Measurements from ENCODE around the gene PGAP6. TPM values are rescaled to one million over a fixed set of nuclear protein-coding genes. Genes with fewer than 3 reads are reported as not detected.

Gene PGAP6
- total and polyA plus RNA-seq, 2 of the 13 experiments (the other 11 are each of a cell fraction or from before 2014, with no cell fraction given) = 52.7 to 136 TPM

DNA sequence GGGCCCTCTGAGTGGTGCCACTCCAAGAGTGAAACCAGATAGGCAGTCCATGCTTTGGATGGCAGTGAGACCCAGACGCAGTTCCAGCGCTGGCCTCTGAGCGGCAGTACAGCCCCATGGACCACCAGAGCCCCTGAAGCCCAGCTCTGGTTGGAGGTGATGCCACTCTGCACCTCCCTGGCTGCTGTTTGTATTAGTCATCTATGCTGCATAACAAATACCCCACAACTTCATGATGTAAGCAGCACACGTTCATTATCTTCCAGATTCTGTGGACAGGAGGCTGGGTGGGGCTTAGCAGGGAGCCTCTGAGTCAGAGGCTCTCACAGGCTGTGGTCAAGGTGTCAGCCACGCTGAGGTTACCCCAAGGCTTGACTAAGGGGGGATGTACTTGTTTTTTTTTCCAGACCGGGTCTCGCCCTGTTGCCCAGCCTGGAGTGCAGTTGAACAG lies 10.1 kb upstream of the PGAP6 start (continued):
- TF ChIP-seq, protein P1, sequence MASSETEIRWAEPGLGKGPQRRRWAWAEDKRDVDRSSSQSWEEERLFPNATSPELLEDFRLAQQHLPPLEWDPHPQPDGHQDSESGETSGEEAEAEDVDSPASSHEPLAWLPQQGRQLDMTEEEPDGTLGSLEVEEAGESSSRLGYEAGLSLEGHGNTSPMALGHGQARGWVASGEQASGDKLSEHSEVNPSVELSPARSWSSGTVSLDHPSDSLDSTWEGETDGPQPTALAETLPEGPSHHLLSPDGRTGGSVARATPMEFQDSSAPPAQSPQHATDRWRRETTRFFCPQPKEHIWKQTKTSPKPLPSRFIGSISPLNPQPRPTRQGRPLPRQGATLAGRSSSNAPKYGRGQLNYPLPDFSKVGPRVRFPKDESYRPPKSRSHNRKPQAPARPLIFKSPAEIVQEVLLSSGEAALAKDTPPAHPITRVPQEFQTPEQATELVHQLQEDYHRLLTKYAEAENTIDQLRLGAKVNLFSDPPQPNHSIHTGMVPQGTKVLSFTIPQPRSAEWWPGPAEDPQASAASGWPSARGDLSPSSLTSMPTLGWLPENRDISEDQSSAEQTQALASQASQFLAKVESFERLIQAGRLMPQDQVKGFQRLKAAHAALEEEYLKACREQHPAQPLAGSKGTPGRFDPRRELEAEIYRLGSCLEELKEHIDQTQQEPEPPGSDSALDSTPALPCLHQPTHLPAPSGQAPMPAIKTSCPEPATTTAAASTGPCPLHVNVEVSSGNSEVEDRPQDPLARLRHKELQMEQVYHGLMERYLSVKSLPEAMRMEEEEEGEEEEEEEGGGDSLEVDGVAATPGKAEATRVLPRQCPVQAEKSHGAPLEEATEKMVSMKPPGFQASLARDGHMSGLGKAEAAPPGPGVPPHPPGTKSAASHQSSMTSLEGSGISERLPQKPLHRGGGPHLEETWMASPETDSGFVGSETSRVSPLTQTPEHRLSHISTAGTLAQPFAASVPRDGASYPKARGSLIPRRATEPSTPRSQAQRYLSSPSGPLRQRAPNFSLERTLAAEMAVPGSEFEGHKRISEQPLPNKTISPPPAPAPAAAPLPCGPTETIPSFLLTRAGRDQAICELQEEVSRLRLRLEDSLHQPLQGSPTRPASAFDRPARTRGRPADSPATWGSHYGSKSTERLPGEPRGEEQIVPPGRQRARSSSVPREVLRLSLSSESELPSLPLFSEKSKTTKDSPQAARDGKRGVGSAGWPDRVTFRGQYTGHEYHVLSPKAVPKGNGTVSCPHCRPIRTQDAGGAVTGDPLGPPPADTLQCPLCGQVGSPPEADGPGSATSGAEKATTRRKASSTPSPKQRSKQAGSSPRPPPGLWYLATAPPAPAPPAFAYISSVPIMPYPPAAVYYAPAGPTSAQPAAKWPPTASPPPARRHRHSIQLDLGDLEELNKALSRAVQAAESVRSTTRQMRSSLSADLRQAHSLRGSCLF (CRISPR knock-in tag; IDR thresholded peaks at IDR 0.05; ENCODE audit: borderline replicate concordance) = no peak
- TF ChIP-seq SALL1 (CRISPR knock-in tag; IDR thresholded peaks at IDR 0.05) (peak; percentile 39; the same call in 1 of the 2 replicates), ZSCAN31 (CRISPR knock-in tag; IDR thresholded peaks at IDR 0.05; ENCODE audit: low read depth) (no peak), STAG1 (CRISPR knock-in tag; IDR thresholded peaks at IDR 0.05) (peak; percentile 98), CBX1 (IDR thresholded peaks at IDR 0.05; ENCODE audit: low read depth) (peak; percentile 43), PATZ1 (CRISPR knock-in tag; IDR thresholded peaks at IDR 0.05) (0 out of 2 replicates have a peak, but pooled peaks have one; percentile 18), ZMYM2 (CRISPR knock-in tag; IDR thresholded peaks at IDR 0.05) (peak; percentile 91), GABPB1 (CRISPR knock-in tag; IDR thresholded peaks at IDR 0.05) (no peak), HNRNPL (IDR thresholded peaks at IDR 0.05; ENCODE audit: low read depth, low read length) (0 out of 2 replicates have a peak, but pooled peaks have one; percentile 32), MXI1 (IDR thresholded peaks at IDR 0.05; ENCODE audit: borderline replicate concordance, low read depth, low read length) (0 out of 3 replicates have a peak, but pooled peaks have one; percentile 40), BRCA1 (CRISPR knock-in tag; IDR thresholded peaks at IDR 0.05) (no peak), HMGXB4 (CRISPR knock-in tag; IDR thresholded peaks at IDR 0.05; ENCODE audit: borderline replicate concordance in 1 of 2, low read depth in 1 of 2) (peak; percentile 38 to 39; a peak in 1 of 4 replicates), CBX5 (CRISPR knock-in tag; IDR thresholded peaks at IDR 0.05; ENCODE audit: borderline replicate concordance) (peak; percentile 84; the same call in 1 of the 2 replicates)
- TF ChIP-seq, protein P2, sequence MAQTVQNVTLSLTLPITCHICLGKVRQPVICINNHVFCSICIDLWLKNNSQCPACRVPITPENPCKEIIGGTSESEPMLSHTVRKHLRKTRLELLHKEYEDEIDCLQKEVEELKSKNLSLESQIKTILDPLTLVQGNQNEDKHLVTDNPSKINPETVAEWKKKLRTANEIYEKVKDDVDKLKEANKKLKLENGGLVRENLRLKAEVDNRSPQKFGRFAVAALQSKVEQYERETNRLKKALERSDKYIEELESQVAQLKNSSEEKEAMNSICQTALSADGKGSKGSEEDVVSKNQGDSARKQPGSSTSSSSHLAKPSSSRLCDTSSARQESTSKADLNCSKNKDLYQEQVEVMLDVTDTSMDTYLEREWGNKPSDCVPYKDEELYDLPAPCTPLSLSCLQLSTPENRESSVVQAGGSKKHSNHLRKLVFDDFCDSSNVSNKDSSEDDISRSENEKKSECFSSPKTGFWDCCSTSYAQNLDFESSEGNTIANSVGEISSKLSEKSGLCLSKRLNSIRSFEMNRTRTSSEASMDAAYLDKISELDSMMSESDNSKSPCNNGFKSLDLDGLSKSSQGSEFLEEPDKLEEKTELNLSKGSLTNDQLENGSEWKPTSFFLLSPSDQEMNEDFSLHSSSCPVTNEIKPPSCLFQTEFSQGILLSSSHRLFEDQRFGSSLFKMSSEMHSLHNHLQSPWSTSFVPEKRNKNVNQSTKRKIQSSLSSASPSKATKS (CRISPR knock-in tag; IDR thresholded peaks at IDR 0.05) = no peak
- TF ChIP-seq, protein P3, sequence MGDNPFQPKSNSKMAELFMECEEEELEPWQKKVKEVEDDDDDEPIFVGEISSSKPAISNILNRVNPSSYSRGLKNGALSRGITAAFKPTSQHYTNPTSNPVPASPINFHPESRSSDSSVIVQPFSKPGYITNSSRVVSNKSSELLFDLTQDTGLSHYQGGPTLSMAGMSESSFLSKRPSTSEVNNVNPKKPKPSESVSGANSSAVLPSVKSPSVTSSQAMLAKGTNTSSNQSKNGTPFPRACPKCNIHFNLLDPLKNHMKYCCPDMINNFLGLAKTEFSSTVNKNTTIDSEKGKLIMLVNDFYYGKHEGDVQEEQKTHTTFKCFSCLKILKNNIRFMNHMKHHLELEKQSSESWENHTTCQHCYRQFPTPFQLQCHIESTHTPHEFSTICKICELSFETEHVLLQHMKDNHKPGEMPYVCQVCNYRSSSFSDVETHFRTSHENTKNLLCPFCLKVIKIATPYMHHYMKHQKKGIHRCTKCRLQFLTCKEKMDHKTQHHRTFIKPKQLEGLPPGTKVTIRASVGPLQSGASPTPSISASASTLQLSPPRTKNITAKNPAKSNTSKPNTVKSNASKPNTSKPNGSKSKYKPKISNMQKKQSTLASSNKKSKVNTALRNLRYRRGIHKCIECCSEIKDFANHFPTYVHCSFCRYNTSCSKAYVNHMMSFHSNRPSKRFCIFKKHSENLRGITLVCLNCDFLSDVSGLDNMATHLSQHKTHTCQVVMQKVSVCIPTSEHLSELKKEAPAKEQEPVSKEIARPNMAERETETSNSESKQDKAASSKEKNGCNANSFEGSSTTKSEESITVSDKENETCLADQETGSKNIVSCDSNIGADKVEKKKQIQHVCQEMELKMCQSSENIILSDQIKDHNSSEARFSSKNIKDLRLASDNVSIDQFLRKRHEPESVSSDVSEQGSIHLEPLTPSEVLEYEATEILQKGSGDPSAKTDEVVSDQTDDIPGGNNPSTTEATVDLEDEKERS (CRISPR knock-in tag; IDR thresholded peaks at IDR 0.05) = peak; percentile 82
